K562 (cell line): ENCODE measurements around the gene AIRE. TPM values are rescaled to one million over a fixed set of nuclear protein-coding genes. Genes with fewer than 3 reads are reported as not detected.

Source experiments
- ARID4B ChIP-seq: sonication (generic); formaldehyde crosslinking; IDR thresholded peaks from 2 replicates; pipeline ENCODE4 v1.8.0; 2022; ENCODE audit warnings: mild to moderate bottlenecking, missing genetic modification reagents
- ATF6 ChIP-seq: sonication (generic); formaldehyde crosslinking; IDR thresholded peaks from 2 replicates; pipeline ENCODE4 v1.4.0; 2020; ENCODE audit warnings: mild to moderate bottlenecking, missing genetic modification reagents
- CCNT2 ChIP-seq: IDR thresholded peaks from 2 replicates; pipeline ENCODE4 v1.6.1; 2011; ENCODE audit warnings: borderline replicate concordance, low read depth, mild to moderate bottlenecking, moderate library complexity, mixed read lengths, low read length; ENCODE audit not compliant: insufficient read length; ENCODE audit errors: extremely low read depth
- CTCFL ChIP-seq: IDR thresholded peaks from 2 replicates; pipeline ENCODE4 v1.6.1; 2011; ENCODE audit warnings: borderline replicate concordance, low read depth, mild to moderate bottlenecking, moderate library complexity, low read length; ENCODE audit not compliant: insufficient read depth, poor library complexity, severe bottlenecking
- FOSL1 ChIP-seq: fragments of 200-800 bp; sonication (Bioruptor generic); conservative IDR thresholded peaks from 2 replicates; pipeline ENCODE4 v1.6.1; 2016; ENCODE audit warnings: missing genetic modification characterization, missing compliant biosample characterization
- MCM3 ChIP-seq: fragments of 450-650 bp; IDR thresholded peaks from 2 replicates; pipeline ENCODE4 v1.6.1; 2016
- POLR2G ChIP-seq: fragments of 200-400 bp; formaldehyde crosslinking; IDR thresholded peaks from 2 replicates; pipeline ENCODE4 v1.6.1; 2017; ENCODE audit warnings: low read depth, mild to moderate bottlenecking, antibody characterized with exemption, low read length, moderate library complexity
- SMAD2 ChIP-seq: fragments of 150-350 bp; IDR thresholded peaks from 2 replicates; pipeline ENCODE4 v1.6.1; 2014; ENCODE audit warnings: low read depth, mild to moderate bottlenecking, low read length
- SMAD3 ChIP-seq: fragments of 450-650 bp; formaldehyde crosslinking; conservative IDR thresholded peaks from 2 replicates; pipeline ENCODE4 v1.4.0; 2020; ENCODE audit warnings: mild to moderate bottlenecking
- SPI1 ChIP-seq: IDR thresholded peaks from 2 replicates; pipeline ENCODE4 v1.6.1; 2011; ENCODE audit warnings: low read depth, low read length, control low read depth, borderline replicate concordance
- STAT6 ChIP-seq: sonication (generic); formaldehyde crosslinking; IDR thresholded peaks from 2 replicates; pipeline ENCODE4 v1.8.1; 2023; ENCODE audit warnings: mild to moderate bottlenecking, missing genetic modification reagents
- ZNF639 ChIP-seq, 2 experiments: fragments of 200-800 bp in 1 of 2; sonication (Bioruptor generic) in 1 of 2; sonication (generic) in 1 of 2; formaldehyde crosslinking in 1 of 2; IDR thresholded peaks in 1 of 2; conservative IDR thresholded peaks in 1 of 2; 2 replicates each; pipeline versions ENCODE4 v1.5.0 to v1.6.1; 2016 to 2020; ENCODE audit warnings: missing compliant biosample characterization in 1 of 2, missing genetic modification characterization in 1 of 2, missing genetic modification reagents in 1 of 2
- polyA plus RNA-seq, 8 experiments: library from polyadenylated mRNA; depleted of rRNA in 4 of 8; stranded (reverse) in 5 of 8; unstranded in 3 of 8; fragments of >200 nt; fragmentation: Nextera tagmentation in 2 of 8; fragmentation: Illumina TruSeq in 1 of 8; extraction: Ambion mirVana in 2 of 8; extraction: Trizol in 1 of 8; gene quantifications; 2 replicates each; pipeline versions ENCODE4 v1.2.1 to v1.2.3, GENCODE V29; 2011 to 2014; ENCODE audit warnings: inconsistent platforms in 1 of 8, missing spikeins in 1 of 8
- total RNA-seq, 7 experiments: library from RNA; depleted of rRNA in 6 of 7; stranded (reverse); fragments of >200 nt in 6 of 7; fragmentation: Illumina TruSeq in 2 of 7; extraction: Trizol in 2 of 7; gene quantifications; 2 replicates each; pipeline versions ENCODE4 v1.2.1 to v1.2.3, GENCODE V29; 2011 to 2021; ENCODE audit warnings: low replicate concordance in 1 of 7

Gene AIRE
- total and polyA plus RNA-seq, 9 of the 15 experiments (the other 6 are each of a cell fraction or from before 2014, with no cell fraction given): 0.01 TPM; not detected in 8

- TF ChIP-seq ZNF639 (CRISPR knock-in tag; conservative IDR thresholded peaks at IDR 0.05 in 1 of 2, IDR thresholded peaks at IDR 0.05 in 1 of 2): no peak
- peak; percentile 56; the same call in 1 of the 2 replicates for TF ChIP-seq POLR2G
- TF ChIP-seq SMAD3: no peak
- no peak for TF ChIP-seq ARID4B
- TF ChIP-seq SMAD2: no peak
- TF ChIP-seq STAT6 (CRISPR knock-in tag): no peak
- TF ChIP-seq SPI1: no peak
- TF ChIP-seq FOSL1 (tag): no peak
- TF ChIP-seq MCM3: no peak
- TF ChIP-seq CTCFL: no peak
- TF ChIP-seq ATF6 (CRISPR knock-in tag): no peak
- TF ChIP-seq CCNT2: no peak
These were observed 43.6 kb downstream of the AIRE start (continued) for GRCh38 chr21:44329086-44329889.
